ENCODE data around the gene ELOVL2.

The ELOVL2 gene

DNA sequence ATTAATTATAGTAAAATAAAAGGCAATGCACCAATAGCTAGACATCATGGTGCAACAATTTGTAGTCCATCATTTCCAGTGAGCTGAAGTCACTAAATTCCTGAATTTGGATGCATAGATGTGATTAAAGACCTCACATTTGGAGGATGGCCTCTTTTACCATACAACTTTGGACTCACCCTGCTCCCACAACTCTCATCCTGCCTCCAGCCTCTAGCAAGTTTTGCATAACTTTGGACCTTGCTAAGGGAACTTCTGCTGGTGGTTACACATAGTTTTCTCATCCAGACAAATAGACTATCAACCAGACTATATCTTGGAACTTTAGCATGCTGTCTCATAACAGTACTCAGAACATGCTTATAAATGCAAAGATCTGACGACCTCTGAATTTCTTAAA, 12.8 kb upstream of the ELOVL2 start:
- DNase-seq (ENCODE audit: low read depth) = no peak

DNA sequence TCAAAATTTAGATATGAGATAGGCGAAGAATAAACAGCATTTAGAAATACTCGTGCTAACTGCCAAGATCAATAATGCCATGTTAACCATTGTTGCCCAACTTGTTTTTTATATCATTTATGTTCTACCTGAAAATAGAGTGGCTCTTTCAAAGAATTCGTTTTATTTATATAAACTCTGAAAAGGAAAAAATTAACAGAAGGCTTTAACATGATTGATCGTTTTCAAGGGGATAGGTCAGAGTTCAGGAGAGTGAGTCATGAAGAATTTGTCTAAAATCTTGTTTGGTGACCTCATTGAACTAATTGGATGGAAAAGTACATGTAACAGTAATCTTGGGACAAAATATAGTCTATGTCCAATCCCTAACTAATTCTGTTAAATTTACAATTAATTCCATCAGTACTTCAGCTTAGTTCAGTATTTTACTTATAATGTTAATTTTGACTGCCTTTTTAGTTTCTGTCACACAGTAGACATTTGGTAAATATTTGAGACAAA, 11.1 kb upstream of the ELOVL2 start:
- DNase-seq (ENCODE audit: low read depth) = peak; percentile 14

DNA sequence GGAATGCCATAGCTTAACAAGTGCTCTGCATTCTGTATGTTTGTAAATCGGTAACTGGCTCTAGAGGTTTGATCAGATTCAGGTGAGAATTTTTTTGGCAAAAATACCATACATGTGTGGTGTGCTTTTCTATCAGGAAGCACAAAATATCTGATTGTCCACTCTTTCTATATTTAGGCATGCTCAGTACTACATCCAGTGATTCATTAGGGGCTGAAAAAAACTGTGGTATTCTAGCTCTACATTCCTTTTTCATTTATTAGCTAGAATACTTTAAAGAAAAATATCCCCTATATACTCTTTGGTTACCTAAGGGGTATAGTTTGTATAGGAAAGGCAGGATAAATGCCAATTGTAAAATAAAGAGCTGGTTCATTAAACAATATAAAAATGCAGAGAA, 10.6 kb upstream of the ELOVL2 start:
- DNase-seq (ENCODE audit: low read depth) = peak; percentile 20

DNA sequence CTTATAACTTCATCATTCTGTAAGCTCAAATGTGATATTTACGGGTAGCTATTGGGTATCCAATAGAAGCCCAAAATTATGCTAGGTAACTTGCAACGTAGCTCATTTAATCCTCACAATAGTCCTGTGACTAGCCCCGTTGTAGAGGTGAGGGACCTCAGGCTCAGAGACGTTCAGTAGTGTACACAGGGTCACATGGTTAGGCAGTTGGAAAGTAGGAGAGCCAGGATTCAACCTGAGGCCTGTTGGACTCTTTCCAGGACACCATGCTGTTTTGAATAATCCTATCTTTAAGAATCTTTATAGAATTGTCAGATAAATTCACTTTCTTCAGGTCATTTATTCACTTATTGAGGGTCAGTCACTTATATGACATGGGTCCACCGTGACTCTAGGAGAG, 9.2 kb upstream of the ELOVL2 start:
- no peak for DNase-seq (ENCODE audit: low read depth)

DNA sequence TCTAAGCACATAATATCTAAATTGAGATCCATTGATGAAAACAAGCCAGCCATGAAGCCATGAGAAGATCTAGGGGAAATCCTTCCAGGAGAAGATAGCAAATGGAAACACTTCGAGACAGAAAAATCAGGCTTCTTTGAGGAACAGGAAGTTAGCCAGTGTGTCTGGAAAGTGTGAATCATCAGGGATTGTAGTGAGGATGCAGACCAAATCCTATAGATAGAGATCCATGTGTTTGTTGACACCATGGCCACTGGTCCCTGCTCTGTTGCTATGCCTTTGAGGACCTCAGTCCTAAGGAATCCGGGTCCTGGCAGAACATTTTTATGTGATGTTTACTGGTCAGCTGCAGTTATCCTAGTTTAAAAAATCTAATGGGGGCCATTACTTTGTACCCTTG, 6.6 kb upstream of the ELOVL2 start:
- peak; percentile 63 for DNase-seq (ENCODE audit: low read depth)

DNA sequence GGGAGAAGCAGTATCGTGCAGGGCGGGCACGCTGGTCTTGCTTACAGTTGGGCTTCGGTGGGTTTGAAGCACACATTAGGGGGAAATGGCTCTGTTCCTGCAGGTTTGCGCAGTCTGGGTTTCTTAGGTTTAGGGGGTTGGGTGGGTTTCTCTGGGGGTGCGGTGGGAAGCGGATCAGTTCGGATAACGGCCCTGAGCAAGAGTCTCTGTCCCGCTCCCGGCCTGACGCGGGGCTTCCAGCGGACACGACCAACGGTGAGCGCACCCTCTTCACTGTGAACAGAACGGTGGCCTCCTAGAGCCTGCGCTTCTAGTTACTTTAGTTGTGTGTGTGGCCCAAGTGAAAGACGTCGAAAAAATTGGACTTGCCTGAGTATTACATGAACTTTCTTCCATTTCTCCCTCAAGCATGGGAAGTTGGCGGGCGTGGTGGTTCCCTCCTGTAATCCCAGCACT, 635 bp upstream of the ELOVL2 start:
- DNase-seq (ENCODE audit: low read depth) = no peak

DNA sequence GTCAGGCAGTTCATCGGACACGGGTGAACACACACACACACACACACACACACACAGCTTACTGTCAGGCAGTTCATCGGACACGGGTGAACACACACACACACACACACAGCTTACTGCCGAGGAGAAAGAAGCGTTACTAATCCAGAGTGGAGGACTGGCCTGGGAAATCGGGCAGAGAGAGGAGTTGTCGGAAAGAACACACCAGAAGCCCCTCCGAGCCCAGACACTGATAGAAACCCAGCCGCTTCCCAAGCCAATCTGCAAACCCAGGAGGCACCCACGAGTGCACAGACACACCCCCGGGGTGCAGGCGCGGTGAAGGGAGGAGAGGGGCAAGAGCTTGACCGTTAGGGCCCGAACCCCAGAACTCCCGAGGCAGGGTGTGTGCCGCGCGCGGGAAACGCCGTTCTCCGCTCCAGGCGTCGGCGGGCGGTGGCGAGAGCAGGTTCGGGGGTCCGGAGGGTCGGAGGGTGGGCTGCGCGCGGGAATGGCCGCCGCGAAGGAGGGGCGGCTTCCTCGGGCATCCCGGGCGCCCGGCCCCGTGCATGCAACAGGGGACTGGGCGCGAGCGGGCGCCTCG, 636 bp downstream of the ELOVL2 start:
- DNase-seq (ENCODE audit: low read depth) = peak; percentile 21

DNA sequence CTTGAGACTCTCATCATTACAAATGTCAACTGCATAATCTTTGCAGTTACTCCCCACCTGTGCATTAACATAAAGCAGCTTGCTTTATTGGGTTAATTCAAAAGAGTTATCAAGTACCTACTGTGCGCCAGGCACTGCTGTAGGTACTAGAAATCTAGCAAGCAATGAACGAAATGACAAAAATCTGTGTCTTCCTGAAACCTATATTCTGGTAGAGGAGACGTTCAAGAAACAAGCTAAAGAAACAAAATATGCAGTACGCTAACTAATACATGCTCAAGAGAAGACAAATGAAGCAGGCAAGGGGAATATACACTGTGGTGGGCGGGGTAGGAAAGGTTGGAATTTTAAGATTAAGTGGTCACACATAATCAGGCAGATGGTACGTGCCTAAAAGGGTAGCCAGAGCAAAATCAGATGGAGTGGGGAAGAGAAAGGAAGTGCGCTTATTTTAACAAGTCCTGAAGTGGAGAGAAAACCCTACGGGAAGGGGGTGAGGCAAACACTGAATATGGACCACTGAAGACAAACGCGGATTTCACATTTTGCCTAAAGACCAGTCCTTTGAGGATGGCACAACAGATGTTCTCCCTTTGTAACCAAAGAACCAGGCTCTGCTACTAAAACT, 1.2 kb downstream of the ELOVL2 start:
- no peak for DNase-seq (ENCODE audit: low read depth)

DNA sequence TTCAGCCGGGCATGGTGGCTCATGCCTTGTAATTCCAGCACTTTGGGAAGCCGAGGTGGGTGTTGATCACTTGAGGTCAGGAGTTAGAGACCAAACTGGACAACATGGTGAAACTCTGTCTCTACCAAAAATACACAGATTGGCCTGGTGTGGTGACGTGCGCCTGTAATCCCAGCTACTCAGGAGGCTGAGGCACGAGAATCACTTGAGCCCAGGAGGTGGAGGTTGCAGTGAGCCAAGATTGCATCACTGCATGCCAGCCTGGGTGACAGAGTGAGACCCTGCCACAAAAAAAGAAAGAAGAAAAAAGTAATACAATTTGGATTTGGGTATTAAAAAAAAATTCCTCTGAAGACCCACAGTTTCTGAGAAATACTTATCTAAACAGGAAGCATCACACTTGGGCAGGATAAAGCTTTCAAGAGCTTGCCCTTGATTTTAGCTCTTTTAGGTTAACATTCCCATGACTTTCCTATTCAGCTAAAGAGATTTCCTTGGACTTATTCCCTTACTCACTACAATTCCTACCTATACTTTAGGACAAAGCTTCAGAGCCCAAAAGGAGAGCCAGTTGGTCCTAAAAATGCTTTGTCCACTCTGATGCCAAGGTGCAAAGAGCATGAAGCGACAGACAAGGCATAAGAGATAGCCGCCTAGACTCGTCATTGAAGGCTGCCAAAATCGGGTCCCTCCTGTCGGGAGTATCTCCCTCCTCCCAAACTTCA, 1.9 kb downstream of the ELOVL2 start:
- DNase-seq (ENCODE audit: low read depth) = no peak

DNA sequence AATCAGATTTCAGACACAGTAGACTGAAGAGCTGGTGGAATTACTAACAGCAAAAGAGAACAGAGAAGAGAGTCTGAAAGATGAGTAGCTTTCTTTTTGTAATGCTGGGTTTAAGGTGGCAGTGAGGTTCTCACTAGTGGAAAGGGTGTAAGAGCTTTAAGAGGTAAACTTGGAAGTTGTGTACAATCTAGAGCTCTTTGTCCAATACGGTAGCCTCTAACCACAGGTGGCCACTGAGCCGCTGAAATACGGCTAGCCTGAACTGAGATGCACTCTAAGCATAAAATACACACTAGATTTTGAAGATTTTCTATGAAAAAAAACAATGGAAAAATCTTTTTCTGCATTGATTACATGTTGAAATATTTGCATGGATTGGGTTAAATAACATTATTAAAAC, 4.0 kb downstream of the ELOVL2 start:
- no peak for DNase-seq (ENCODE audit: low read depth)

DNA sequence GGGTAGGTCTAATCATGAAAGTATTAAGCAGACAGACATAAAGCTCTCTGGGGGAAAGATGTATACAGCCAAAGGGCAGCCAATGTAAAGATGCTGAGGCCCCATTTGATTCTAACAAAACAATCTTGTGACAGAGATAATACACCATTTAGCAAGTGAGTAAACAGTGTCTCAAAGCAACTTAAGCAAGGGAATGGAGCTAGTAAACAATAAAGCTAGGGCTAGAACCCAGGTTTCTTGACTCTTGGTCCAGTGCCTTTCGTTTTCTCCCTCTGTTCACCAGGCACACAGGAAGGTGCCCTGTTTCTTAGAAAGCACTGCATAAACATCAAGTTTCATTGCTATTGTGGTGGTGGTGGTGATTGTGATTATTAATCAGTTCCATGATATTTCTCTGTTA, 5.1 kb downstream of the ELOVL2 start:
- no peak for DNase-seq (ENCODE audit: low read depth)

DNA sequence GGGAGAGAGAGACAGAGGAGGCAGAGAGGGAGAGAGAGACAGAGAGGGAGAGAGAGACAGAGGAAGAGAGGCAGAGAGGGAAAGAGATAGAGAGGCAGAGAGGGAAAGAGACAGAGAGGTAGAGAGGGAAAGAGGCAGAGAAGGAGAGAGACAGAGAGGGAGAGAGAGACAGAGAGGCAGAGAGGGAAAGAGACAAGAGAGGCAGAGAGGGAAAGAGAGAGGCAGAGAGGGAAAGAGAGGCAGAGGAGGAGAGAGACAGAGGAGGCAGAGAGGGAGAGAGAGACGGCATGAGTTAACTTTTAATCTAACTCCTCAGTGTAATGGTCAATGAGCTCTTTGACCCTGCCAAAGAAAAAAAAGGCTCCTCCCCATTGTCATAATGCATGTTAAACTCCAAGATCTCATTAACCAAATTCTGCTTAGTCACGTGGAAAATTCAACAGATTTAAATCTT, 7.1 kb downstream of the ELOVL2 start:
- DNase-seq (ENCODE audit: low read depth) = no peak

DNA sequence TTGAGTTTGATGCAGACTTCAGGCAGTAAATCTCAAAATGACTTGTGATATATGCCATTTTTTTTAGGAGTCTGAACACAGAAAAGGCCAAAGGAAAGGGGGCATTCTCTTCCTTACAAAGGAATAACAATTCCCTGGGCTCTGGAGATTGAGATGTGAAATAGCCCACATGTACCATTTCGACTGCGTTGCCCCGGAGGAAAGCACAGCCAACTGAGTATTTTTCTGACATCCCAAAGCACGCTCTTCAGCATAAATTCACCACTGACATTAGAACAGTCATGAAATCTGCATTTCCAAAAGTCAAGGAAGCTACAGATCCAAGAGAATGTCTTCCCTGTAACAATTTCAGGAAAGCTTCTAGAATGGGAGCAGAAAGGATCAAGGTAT, 7.8 kb downstream of the ELOVL2 start:
- no peak for DNase-seq (ENCODE audit: low read depth)

DNA sequence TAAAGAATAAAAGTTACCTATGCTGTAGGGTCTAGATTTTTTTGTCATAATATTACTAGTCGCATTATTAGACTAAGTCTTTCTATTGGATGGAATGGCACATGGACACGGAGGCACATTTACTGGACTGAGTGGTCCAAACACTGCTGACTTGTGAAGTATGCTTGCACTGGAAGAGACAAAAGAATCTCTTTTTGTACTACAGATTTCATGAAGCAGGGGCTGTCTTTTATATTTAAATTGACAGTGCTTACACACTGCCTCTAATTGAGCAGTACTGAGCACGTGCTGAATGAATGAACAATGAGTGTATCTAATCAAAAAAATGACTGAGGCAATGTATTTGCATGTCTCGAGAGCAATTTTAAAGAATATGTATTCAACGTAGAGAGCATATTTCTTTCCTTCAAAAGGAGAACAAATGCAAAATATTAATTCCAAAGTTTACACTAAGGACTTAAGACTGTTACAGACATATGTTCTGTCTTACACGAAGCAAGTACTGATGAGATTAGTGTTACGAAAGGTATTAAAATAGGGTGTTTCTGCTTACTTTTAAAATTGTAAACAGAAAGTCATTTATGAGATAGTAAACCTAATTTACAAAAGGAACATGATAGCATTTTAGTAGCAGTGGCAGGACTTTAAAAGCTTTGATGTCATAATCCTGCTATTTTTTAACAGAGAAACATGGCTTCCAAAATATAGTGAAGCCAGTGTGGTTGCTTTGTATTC, 8.3 kb downstream of the ELOVL2 start:
- no peak for DNase-seq (ENCODE audit: low read depth)

DNA sequence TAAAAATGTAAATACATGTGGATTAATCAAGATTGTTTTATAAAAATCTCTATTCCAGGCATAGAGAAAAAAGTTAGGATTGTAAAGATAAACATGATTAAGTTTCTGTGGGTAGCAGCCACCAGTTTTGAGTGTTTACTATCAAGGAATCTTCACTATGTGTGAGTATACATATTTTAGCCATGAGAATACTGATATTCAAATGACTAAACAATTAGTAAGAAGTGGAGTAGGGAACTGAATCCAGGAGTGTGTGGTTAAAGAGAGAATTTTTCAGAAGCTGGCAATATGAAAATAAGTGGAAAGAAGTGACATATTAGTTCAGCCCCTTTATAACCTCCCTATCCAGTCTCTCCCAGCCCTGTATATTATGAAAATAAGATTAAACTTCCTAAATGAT, 10.3 kb downstream of the ELOVL2 start:
- peak; percentile 83 for DNase-seq (ENCODE audit: low read depth)

DNA sequence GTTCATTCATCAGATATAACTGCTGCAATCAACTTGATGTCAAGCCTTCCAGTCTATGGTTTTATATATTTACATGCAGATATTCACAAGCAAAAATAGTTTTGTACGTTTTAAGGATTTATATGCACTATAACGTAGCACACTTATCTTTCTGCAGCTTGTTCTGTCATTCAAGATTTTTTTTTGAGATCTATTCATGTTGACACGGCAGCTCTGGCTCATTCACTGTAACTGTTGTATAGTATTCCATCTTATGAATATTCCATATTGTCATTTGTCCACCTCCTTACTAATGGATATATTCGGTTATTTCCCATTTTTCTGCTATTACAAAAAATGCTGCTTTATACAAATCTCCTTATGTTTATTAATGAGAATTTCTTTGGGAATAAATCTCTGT, 13.2 kb downstream of the ELOVL2 start:
- no peak for DNase-seq (ENCODE audit: low read depth)

DNA sequence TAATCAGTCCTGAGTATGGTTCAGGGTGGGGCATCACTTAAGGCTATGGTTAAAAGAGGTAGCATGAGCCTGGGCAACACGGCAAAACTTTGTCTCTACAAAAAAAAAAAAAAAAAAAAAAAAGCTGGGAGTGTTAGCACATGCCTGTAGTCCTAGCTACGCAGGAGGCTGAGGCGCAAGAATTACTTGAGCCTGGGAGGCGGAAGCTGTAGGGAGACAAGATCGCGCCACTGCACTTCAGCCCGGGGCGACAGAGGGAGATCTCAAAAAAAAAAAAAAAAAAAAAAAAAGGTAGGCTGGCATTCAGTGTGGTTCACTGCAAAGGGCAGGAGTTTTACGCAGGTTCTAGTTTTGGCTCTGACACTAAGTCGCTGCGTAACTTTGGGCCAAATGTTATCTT, 15.1 kb downstream of the ELOVL2 start:
- DNase-seq (ENCODE audit: low read depth) = no peak

DNA sequence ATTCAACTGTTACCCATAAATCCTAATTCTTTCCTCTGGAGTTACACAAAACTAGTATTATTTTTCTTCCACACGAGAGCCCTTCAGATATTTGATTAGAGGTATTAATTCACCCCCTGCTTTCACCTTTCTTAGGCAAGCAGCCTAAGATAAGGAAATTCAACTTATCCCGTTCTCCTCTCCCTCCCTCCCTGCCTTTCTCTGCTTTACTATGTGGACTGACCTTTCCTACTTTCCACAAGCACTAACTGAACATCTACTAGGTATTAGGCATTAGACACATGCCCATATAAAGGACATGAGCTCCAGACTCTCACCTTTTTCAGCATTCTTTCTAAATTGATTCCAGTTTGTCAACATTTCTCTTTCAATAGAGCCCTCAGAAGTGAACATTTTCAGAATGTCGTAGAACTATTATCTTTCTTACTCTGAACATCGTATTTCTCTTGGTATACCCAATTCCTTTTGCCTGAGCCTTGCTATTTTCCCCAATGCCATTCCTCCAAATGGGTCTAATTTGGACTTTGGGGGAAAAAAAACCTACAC, 16.5 kb downstream of the ELOVL2 start:
- DNase-seq (ENCODE audit: low read depth) = no peak

DNA sequence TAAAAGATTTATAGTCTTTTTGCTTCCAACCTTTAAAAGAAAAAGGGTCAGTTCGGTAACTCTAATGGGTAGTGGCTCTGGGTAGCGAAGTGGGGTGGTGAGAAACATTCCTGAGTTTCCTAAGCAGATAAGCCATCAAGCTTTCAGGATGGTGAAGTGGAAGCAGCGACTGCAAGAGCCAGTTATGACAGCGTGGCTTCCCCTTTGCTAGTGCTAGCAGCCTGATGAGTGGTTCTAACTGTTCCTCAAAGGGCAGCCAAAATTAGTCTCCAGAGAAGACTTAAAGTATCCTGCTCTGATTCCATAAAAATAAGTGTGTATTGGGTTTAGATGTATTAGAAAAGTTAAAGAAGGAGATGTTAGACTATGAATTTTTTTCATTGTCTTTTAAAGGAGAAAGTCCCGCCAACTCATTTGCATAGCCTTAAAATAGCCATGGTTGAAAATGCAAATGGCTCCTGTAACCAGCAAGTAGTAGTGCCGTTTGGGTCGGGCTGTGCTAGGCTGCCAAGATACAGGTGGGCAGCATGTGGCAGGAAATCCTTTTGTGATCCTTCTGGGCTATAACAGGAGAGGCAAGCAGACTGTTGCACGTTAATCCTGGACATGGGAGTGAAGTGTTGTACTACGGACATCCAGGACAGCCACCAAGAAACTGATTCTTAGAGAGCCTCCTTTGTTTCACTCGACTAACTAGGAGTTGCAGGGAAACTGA, 18.0 kb downstream of the ELOVL2 start:
- no peak for DNase-seq (ENCODE audit: low read depth)

DNA sequence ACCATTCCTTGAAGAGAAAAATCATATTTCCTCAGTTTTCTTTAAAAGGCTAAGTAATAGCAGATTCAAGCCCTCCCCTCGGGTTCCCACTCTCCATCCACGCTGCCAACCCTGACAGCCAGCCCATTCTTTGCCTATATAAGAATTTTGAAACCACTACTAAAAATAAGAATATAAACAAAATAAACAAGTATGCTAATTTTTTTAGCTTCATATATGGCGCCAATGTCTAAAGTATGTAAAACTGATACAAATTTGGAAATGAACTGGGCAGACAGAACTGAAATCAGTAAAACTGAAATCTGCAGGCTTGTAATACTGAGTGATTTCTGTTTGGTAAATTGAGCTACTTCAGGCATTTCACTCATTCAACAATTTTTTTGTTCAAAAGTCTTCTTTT, 19.0 kb downstream of the ELOVL2 start:
- no peak for DNase-seq (ENCODE audit: low read depth)

DNA sequence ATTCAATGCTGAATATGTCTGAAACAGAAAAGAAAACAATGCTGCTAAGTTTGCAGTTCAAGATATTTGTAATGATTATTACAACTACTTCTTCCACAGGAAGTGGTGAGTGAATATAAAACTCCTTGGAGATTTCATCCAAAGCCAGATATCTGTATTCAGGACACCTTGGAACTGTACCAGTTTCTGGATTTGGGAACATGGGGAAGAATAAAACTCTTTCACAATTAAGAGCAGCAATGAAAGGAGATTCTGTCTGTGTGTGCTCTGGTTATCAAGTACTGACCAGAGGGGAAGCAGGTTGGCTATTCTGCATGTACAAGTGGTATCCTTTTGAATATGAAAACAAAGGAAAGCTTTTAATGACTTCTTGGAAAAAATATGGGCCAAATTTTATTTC, 21.1 kb downstream of the ELOVL2 start:
- no peak for DNase-seq (ENCODE audit: low read depth)

DNA sequence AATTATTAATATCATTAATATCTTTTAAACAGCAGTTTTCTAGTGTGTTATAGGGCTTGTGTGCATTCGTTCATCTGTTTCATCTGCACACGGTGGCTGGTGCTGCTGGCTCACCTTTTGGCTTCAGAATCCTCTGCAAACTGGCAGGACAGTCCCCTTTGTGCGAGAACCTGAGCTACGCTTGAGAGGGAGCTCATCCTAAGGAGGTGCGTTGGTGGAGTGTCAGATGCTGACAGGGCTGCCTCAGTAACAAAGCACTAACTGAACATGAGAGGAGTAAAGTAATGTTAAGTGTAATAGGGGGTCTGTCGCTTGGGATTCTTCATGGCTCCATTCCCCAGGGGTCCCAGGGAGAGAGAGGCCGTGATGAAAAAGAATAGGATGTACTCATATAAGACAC, 22.4 kb downstream of the ELOVL2 start:
- DNase-seq (ENCODE audit: low read depth) = no peak

Data from iris pigment epithelial cell (primary cell).